Measurements from ENCODE around the gene SWAP70. TPM values are rescaled to one million over a fixed set of nuclear protein-coding genes. Genes with fewer than 3 reads are reported as not detected.

Gene SWAP70
- total RNA-seq, 4 donors from 2014 or later, result 11.5 to 65.6 (median 41.5) TPM

- TF ChIP-seq CTCF (IDR thresholded peaks at IDR 0.05) (no peak), POLR2A (IDR thresholded peaks at IDR 0.05) (no peak)
Measured at GRCh38 chr11:9646324-9646723, 17.6 kb upstream of the SWAP70 start.

GRCh38 chr11:9651481-9651880 is 12.4 kb upstream of the SWAP70 start:
- H3K36me3 ChIP-seq, result no peaks in the 10 kb centered on the region
- DNase-seq, result no peak
- intact Hi-C loops (cut with DNase I; ENCODE audit: low total_unique reads), result no loop called here
- H3K9me3 ChIP-seq, result no peaks in the 10 kb centered on the region
- no peaks in the 10 kb centered on the region for H3K4me1 ChIP-seq
- H3K27me3 ChIP-seq, result no peaks in the 10 kb centered on the region
- TF ChIP-seq POLR2A (IDR thresholded peaks at IDR 0.05) (no peak), CTCF (IDR thresholded peaks at IDR 0.05) (no peak)
- no peak overlapping the region for H3K4me3 ChIP-seq
- no peak overlapping the region for H3K27ac ChIP-seq

More at GRCh38 chr11:9646324-9646723, 17.6 kb upstream of the SWAP70 start:
- Histone ChIP-seq H3K27ac (no peak overlapping the region), H3K4me3 (no peak overlapping the region), H3K27me3 (no peaks in the 10 kb centered on the region), H3K36me3 (no peaks in the 10 kb centered on the region), H3K4me1 (no peaks in the 10 kb centered on the region), H3K9me3 (no peaks in the 10 kb centered on the region)
- intact Hi-C loops (cut with DNase I; ENCODE audit: low total_unique reads), result no loop called here
- DNase-seq, result no peak

GRCh38 chr11:9651899-9652748 is 11.8 kb upstream of the SWAP70 start:
- no peaks in the 10 kb centered on the region for H3K36me3 ChIP-seq

GRCh38 chr11:9653871-9654270 is 10.0 kb upstream of the SWAP70 start:
- no peaks in the 10 kb centered on the region for H3K4me1 ChIP-seq
- DNase-seq, result no peak
- H3K27me3 ChIP-seq, result no peaks in the 10 kb centered on the region
- H3K9me3 ChIP-seq, result no peaks in the 10 kb centered on the region
- H3K4me3 ChIP-seq, result no peak overlapping the region
- intact Hi-C loops (cut with DNase I; ENCODE audit: low total_unique reads), result no loop called here
- no peaks in the 10 kb centered on the region for H3K36me3 ChIP-seq
- no peak overlapping the region for H3K27ac ChIP-seq
- TF ChIP-seq CTCF (IDR thresholded peaks at IDR 0.05) (no peak), POLR2A (IDR thresholded peaks at IDR 0.05) (no peak)

More at GRCh38 chr11:9651899-9652748, 11.8 kb upstream of the SWAP70 start:
- DNase-seq, result no peak
- Histone ChIP-seq H3K9me3 (no peaks in the 10 kb centered on the region), H3K4me3 (no peak overlapping the region), H3K27ac (no peak overlapping the region), H3K4me1 (no peaks in the 10 kb centered on the region), H3K27me3 (no peaks in the 10 kb centered on the region)
- no peak for TF ChIP-seq POLR2A (IDR thresholded peaks at IDR 0.05)
- TF ChIP-seq CTCF (IDR thresholded peaks at IDR 0.05), result no peak
- intact Hi-C loops (cut with DNase I; ENCODE audit: low total_unique reads), result no loop called here

GRCh38 chr11:9656864-9657263 is 7.0 kb upstream of the SWAP70 start:
- no peak overlapping the region for H3K27ac ChIP-seq
- H3K27me3 ChIP-seq, result no peaks in the 10 kb centered on the region
- TF ChIP-seq POLR2A (IDR thresholded peaks at IDR 0.05), result no peak
- TF ChIP-seq CTCF (IDR thresholded peaks at IDR 0.05), result no peak
- no peak for DNase-seq
- no peak overlapping the region for H3K4me3 ChIP-seq
- H3K9me3 ChIP-seq, result no peaks in the 10 kb centered on the region
- H3K4me1 ChIP-seq, result no peaks in the 10 kb centered on the region
- intact Hi-C loops (cut with DNase I; ENCODE audit: low total_unique reads), result no loop called here
- H3K36me3 ChIP-seq, result no peaks in the 10 kb centered on the region
